Measurements from ENCODE around the gene RPL27.

Gene RPL27

GRCh38 chr17:42997984-42998938 lies at the start of gene RPL27:
RPL27 (plus strand) TSS chr17:42998419; CDS start chr17:42998751, 332 bp downstream.
- peak; percentile 87 for TF ChIP-seq CTCF (IDR thresholded peaks at IDR 0.05; ENCODE audit: low read depth, low read length)
- peak within 1 kb of the TSS; percentile 98 for H3K4me3 ChIP-seq (ENCODE audit: low read depth, low read length)

GRCh38 chr17:42950044-42950783 lies 48.0 kb upstream of the RPL27 start:
- no peak for TF ChIP-seq CTCF (IDR thresholded peaks at IDR 0.05; ENCODE audit: low read depth, low read length)
- H3K4me3 ChIP-seq (ENCODE audit: low read depth, low read length): no peak overlapping the region

- no peak for TF ChIP-seq CTCF (IDR thresholded peaks at IDR 0.05; ENCODE audit: low read depth, low read length)
- H3K4me3 ChIP-seq (ENCODE audit: low read depth, low read length): no peak overlapping the region
Observed at GRCh38 chr17:42953669-42954068, 44.5 kb upstream of the RPL27 start.

GRCh38 chr17:42964161-42964932 lies 33.9 kb upstream of the RPL27 start, which contains the start of gene AARSD1:
AARSD1 (minus strand) TSS chr17:42964454; CDS start chr17:42964440, 14 bp downstream.
- H3K4me3 ChIP-seq (ENCODE audit: low read depth, low read length): peak within 1 kb of the TSS; percentile 62
- TF ChIP-seq CTCF (IDR thresholded peaks at IDR 0.05; ENCODE audit: low read depth, low read length): no peak

GRCh38 chr17:42967925-42968324 lies 30.3 kb upstream of the RPL27 start:
- no peak for TF ChIP-seq CTCF (IDR thresholded peaks at IDR 0.05; ENCODE audit: low read depth, low read length)
- H3K4me3 ChIP-seq (ENCODE audit: low read depth, low read length): no peak overlapping the region

- H3K4me3 ChIP-seq (ENCODE audit: low read depth, low read length): no peak overlapping the region
- TF ChIP-seq CTCF (IDR thresholded peaks at IDR 0.05; ENCODE audit: low read depth, low read length): no peak
Observed at GRCh38 chr17:42969001-42969581, 29.1 kb upstream of the RPL27 start.

Data from WI38 (cell line).